ENCODE measurements around the gene FAM53A.

Gene FAM53A

GRCh38 chr4:1599026-1599481 lies 85.1 kb downstream of the FAM53A start:
- in situ Hi-C loops (cut with HindIII; ENCODE audit: low sequenced_read_pairs) = no loop called here
- TF ChIP-seq, protein P1, sequence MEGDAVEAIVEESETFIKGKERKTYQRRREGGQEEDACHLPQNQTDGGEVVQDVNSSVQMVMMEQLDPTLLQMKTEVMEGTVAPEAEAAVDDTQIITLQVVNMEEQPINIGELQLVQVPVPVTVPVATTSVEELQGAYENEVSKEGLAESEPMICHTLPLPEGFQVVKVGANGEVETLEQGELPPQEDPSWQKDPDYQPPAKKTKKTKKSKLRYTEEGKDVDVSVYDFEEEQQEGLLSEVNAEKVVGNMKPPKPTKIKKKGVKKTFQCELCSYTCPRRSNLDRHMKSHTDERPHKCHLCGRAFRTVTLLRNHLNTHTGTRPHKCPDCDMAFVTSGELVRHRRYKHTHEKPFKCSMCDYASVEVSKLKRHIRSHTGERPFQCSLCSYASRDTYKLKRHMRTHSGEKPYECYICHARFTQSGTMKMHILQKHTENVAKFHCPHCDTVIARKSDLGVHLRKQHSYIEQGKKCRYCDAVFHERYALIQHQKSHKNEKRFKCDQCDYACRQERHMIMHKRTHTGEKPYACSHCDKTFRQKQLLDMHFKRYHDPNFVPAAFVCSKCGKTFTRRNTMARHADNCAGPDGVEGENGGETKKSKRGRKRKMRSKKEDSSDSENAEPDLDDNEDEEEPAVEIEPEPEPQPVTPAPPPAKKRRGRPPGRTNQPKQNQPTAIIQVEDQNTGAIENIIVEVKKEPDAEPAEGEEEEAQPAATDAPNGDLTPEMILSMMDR (IDR thresholded peaks at IDR 0.05; ENCODE audit: low read depth, low read length, missing control alignments) = no peak
- no peak for DNase-seq (ENCODE audit: low read depth)
- H3K4me3 ChIP-seq (ENCODE audit: low read depth, low read length) = no peak overlapping the region

GRCh38 chr4:1598206-1599025 lies 85.7 kb downstream of the FAM53A start:
- in situ Hi-C loops (cut with HindIII; ENCODE audit: low sequenced_read_pairs) = no loop called here
- DNase-seq (ENCODE audit: low read depth) = no peak
- TF ChIP-seq, protein P1 (IDR thresholded peaks at IDR 0.05; ENCODE audit: low read depth, low read length, missing control alignments) = no peak

GRCh38 chr4:1597021-1597931 lies 86.8 kb downstream of the FAM53A start:
- in situ Hi-C loops (cut with HindIII; ENCODE audit: low sequenced_read_pairs) = no loop called here

More at GRCh38 chr4:1598206-1599025, 85.7 kb downstream of the FAM53A start:
- no peak overlapping the region for H3K4me3 ChIP-seq (ENCODE audit: low read depth, low read length)

GRCh38 chr4:1596393-1596792 lies 87.7 kb downstream of the FAM53A start:
- TF ChIP-seq, protein P1 (IDR thresholded peaks at IDR 0.05; ENCODE audit: low read depth, low read length, missing control alignments) = no peak
- no peak overlapping the region for H3K4me3 ChIP-seq (ENCODE audit: low read depth, low read length)
- in situ Hi-C loops (cut with HindIII; ENCODE audit: low sequenced_read_pairs) = no loop called here
- DNase-seq (ENCODE audit: low read depth) = no peak

More at GRCh38 chr4:1597021-1597931, 86.8 kb downstream of the FAM53A start:
- no peak for DNase-seq (ENCODE audit: low read depth)
- H3K4me3 ChIP-seq (ENCODE audit: low read depth, low read length) = no peak overlapping the region
- TF ChIP-seq, protein P1 (IDR thresholded peaks at IDR 0.05; ENCODE audit: low read depth, low read length, missing control alignments) = no peak

GRCh38 chr4:1595789-1596325 lies 88.3 kb downstream of the FAM53A start:
- H3K4me3 ChIP-seq (ENCODE audit: low read depth, low read length) = no peak overlapping the region
- TF ChIP-seq, protein P1 (IDR thresholded peaks at IDR 0.05; ENCODE audit: low read depth, low read length, missing control alignments) = no peak
- in situ Hi-C loops (cut with HindIII; ENCODE audit: low sequenced_read_pairs) = no loop called here
- no peak for DNase-seq (ENCODE audit: low read depth)

Data from astrocyte of the cerebellum (primary cell).